Activated B cell treated with CpG ODN at 0.5 μM for 24 hours (primary cell): ENCODE data around the gene SLC13A2. TPM values are rescaled to one million over a fixed set of nuclear protein-coding genes. Genes with fewer than 3 reads are reported as not detected.

ENCODE experiments used
- ATAC-seq: fragments of 200-7000 bp; cut with Tn5 transposase; one replicate; pipeline ENCODE4 v1.10.0; 2021; ENCODE audit warnings: low read depth, mild to moderate bottlenecking, moderate library complexity
- CTCF ChIA-PET: fragments of 350-600 bp; sonication (Branson Sonifier 250); formaldehyde crosslinking; loops from one replicate; lab custom pipeline; 2021; ENCODE audit warnings: antibody characterized with exemption; lab: Charles Lee
- POLR2A ChIA-PET: fragments of 350-600 bp; sonication (Branson Sonifier 250); formaldehyde crosslinking; loops from one replicate; lab custom pipeline; 2021; ENCODE audit warnings: antibody characterized with exemption; lab: Charles Lee
- DNase-seq: peaks from one replicate; pipeline ENCODE4 v3.0.0; 2022
- H3K27ac Mint-ChIP-seq: one replicate; pipeline ENCODE4 v1.8.0; 2020; ENCODE audit warnings: mixed read lengths
- H3K27me3 Mint-ChIP-seq: one replicate; pipeline ENCODE4 v1.8.0; 2021; ENCODE audit warnings: mixed read lengths
- H3K36me3 Mint-ChIP-seq: one replicate; pipeline ENCODE4 v1.8.0; 2021; ENCODE audit warnings: low read depth, mixed read lengths
- H3K4me1 Mint-ChIP-seq: one replicate; pipeline ENCODE4 v1.8.0; 2021; ENCODE audit warnings: mixed read lengths
- H3K4me3 Mint-ChIP-seq: one replicate; pipeline ENCODE4 v1.8.0; 2020; ENCODE audit warnings: mild to moderate bottlenecking, mixed read lengths
- H3K9me3 Mint-ChIP-seq: one replicate; pipeline ENCODE4 v1.8.0; 2020; ENCODE audit warnings: mixed read lengths
- intact Hi-C: fragments of 100-400 bp; cut with micrococcal nuclease; formaldehyde crosslinking; loops from one replicate; pipeline ENCODE4 v1.15.1; 2024
- total RNA-seq: library from RNA; stranded (reverse); gene quantifications from 2 replicates; pipeline ENCODE4 v1.2.3, GENCODE V29; 2022
- TF ChIP-seq, protein P1 (sequence below): fragments of 200-600 bp; IDR thresholded peaks from one replicate; pipeline ENCODE4 v1.8.0; 2022; ENCODE audit warnings: antibody characterized with exemption, mild to moderate bottlenecking

Gene SLC13A2
- total RNA-seq, 1 donor from 2014 or later, result not detected

DNA sequence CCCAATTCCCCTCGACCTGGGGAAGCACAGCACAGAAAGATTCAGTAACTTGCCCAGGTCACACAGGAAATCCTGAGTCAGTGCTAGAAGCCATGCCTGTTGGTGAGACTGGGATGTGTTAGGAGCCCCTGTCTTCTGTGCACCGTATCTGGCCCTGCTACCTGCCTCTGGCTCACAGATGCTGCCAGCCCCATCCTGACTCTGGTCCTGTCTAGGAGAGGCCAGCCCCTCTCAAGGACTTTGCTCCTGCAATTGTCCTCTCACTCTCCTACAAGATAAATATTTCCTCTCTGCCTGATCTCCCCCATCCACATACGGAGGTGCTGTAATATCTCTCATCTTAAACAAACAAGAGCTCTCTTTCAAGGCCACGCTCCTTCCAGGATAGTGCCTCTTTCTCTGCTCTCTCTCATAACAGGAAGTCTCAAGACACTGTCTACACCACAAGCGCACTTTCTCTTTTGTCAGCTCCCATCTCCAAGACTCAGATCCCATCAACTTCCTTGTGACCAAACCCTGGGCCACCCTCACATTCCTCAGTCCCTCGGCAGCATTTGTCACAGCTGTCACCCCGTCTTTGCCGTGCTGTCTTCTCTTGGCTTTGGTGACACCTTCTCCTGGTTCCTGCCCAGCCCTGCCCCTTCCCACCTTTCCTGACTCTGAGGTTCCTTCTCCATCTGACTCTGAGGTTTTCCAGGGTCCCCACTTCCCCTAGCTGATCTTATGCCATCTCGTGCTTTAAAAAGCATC is 1.9 kb downstream of the SLC13A2 start:
- Mint-ChIP-seq H3K27ac (no peak overlapping the region), H3K9me3 (no peaks in the 10 kb centered on the region), H3K4me1 (no peaks in the 10 kb centered on the region), H3K27me3 (no peaks in the 10 kb centered on the region), H3K36me3 (no peaks in the 10 kb centered on the region), H3K4me3 (no peak overlapping the region)
- ATAC-seq (no peak), DNase-seq (no peak)
- CTCF ChIA-PET, result no interaction called here
- POLR2A ChIA-PET, result no interaction called here
- intact Hi-C loops, result no loop called here
- TF ChIP-seq, protein P1, sequence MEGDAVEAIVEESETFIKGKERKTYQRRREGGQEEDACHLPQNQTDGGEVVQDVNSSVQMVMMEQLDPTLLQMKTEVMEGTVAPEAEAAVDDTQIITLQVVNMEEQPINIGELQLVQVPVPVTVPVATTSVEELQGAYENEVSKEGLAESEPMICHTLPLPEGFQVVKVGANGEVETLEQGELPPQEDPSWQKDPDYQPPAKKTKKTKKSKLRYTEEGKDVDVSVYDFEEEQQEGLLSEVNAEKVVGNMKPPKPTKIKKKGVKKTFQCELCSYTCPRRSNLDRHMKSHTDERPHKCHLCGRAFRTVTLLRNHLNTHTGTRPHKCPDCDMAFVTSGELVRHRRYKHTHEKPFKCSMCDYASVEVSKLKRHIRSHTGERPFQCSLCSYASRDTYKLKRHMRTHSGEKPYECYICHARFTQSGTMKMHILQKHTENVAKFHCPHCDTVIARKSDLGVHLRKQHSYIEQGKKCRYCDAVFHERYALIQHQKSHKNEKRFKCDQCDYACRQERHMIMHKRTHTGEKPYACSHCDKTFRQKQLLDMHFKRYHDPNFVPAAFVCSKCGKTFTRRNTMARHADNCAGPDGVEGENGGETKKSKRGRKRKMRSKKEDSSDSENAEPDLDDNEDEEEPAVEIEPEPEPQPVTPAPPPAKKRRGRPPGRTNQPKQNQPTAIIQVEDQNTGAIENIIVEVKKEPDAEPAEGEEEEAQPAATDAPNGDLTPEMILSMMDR, result no peak

DNA sequence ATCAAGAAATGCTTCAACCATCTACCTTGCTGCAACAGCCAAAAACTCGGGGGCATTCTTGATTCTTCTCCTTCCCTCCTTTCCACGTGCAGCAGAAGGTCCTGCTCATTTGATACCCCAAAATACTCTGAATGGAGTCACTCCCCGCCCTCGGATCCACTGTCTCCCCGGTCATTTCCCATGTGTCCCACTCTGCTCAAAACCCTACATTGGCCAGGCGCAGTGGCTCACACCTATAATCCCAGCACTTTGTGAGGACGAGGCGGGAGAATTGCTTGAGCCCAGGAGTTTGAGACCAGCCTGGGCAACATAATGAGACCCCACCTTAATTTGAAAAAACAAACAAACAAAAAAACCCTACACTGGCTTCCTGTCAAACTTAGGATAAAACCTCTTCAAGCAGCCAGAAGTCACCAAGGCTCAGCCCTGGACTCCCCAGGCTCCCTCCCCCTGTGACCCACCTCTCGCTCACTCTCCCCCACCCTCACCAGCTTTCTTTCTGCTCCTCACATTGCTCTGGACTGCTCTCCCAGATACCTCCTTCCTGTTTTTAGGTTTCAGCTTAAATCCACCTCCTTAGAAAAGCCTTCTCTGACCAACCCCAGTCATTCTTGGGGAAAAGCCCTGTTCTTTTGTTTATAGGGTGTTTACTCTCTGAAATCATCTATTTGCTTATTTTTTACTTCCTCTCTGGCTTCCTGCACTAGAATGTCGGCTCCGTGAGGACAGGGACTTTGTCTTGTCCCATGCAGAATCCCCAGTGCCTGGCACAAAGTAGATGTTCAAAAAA is 2.8 kb downstream of the SLC13A2 start:
- Mint-ChIP-seq H3K9me3 (no peaks in the 10 kb centered on the region), H3K27ac (no peak overlapping the region), H3K27me3 (no peaks in the 10 kb centered on the region), H3K4me3 (no peak overlapping the region), H3K4me1 (no peaks in the 10 kb centered on the region), H3K36me3 (no peaks in the 10 kb centered on the region)
- ChIA-PET POLR2A (interaction anchor here (0.7 kb wide), 1 partner anchor 154 kb away, joined by 8 read pairs; no protein-coding TSS in a partner anchor), CTCF (interaction anchor here (0.6 kb wide), 1 partner anchor 81 kb away, joined by 3 read pairs; no protein-coding TSS in a partner anchor)
- TF ChIP-seq, protein P1, result no peak
- ATAC-seq (no peak), DNase-seq (no peak)
- intact Hi-C loops, result no loop called here

DNA sequence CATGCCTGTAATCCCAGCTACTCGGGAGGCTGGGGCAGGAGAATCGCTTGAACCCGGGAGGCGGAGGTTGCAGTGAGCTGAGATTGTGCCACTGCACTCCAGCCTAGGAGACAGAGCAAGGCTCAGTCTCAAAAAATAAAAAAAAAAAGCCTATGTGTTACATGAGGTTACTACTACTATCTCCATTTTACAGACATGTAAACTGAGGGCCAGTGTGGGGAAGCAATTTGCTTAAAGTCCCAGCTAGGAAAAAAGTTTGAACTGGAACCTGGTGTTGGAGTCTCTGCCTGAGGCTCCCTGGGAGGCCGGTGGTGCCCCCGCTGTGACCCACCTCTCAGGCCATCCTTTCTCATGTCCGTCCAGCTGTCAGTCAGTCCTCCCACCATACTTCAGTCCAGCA is 4.5 kb downstream of the SLC13A2 start:
- Mint-ChIP-seq H3K4me3 (no peak overlapping the region), H3K9me3 (no peaks in the 10 kb centered on the region), H3K27me3 (no peaks in the 10 kb centered on the region), H3K4me1 (no peaks in the 10 kb centered on the region), H3K36me3 (no peaks in the 10 kb centered on the region), H3K27ac (no peak overlapping the region)
- ChIA-PET POLR2A (no interaction called here), CTCF (no interaction called here)
- DNase-seq (no peak), ATAC-seq (no peak)
- TF ChIP-seq, protein P1, result no peak
- intact Hi-C loops, result no loop called here

DNA sequence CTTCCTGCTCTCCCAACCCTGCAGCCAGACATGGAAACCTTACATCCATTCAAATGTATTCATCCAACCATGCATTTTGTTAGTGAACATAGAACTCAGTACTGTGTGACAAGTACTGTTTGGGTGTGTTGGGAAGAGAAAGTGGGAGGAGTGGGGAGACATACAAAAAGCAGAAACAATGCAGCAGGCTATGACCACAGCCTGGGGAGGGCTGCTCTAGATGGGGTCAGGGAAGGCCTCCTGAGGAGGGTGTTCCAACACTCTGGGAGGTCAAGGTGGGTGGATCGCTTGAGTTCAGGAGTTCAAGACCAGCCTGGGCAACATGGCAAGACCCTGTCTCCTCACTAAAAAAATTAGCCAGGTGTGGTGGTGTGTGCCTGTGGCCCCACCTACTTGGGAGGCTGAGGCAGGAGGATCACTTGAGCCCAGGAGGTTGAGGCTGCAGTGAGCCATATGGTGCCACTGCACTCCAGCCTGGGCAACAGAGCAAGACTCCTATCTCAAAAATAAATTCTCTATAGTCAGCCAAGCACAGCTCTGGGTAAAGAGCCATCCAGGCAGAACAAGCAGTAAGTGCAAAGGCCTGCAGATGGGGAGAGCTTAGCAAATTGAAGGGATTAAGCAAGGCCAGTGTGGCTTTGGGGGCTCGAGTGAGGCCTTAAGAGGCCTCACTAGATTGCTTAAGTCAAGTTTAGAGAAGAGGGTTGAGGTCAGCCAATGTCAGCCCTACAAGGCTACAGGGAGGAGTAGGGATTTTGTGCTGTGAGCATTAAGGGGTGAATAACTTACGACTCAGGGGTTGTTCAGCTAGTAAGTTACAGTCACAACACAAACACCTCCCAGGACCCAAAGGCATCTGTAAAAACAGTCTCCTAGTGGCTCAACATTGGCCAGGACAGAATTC is 5.5 kb downstream of the SLC13A2 start:
- POLR2A ChIA-PET, result no interaction called here

More for the DNA sequence above, 5.5 kb downstream of the SLC13A2 start:
- no peak for ATAC-seq
- no peak overlapping the region for H3K27ac Mint-ChIP-seq
- H3K9me3 Mint-ChIP-seq, result no peaks in the 10 kb centered on the region
- intact Hi-C loops, result no loop called here
- DNase-seq, result no peak
- H3K27me3 Mint-ChIP-seq, result no peaks in the 10 kb centered on the region
- TF ChIP-seq, protein P1, result no peak
- H3K36me3 Mint-ChIP-seq, result no peaks in the 10 kb centered on the region
- H3K4me1 Mint-ChIP-seq, result no peaks in the 10 kb centered on the region
- H3K4me3 Mint-ChIP-seq, result no peak overlapping the region
- CTCF ChIA-PET, result interaction anchor here (0.7 kb wide), 1 partner anchor 17 kb away, joined by 3 read pairs; no protein-coding TSS in a partner anchor
